ENCODE data around the gene CAMK1D.
"Not testable (repeated sequence)": the region's sequence is repeated elsewhere in the genome, so short reads cannot be mapped to it uniquely, and the experiment has no call there.

Gene CAMK1D

DNA sequence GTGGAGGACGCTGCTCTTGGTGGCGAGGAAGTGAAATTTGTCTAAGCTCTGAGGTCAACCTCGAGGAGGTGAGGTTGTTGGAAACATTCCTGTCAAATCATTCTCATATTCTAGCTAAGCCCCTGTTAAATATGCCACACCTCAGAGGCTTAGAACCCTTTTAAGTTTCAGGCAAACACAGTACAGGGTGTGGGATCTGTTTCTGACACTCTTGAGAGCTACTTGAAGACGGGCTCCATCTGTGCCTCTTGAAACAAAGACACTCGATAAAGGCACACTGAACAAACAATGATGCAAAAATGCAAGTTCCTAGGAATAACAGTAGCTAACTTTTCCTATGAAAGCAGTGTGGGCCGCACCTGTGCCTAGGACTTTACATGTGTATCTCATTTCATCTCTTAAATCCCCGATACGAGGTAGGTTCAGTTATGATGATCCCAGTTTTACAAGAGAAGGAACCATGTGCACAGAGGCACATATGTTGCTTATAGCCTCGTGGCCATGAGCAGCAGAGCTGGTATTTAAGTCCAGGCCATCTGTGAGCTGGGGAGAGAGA, 352.9 kb downstream of the CAMK1D start:
- no peak for DNase-seq (ENCODE audit: low read depth)

DNA sequence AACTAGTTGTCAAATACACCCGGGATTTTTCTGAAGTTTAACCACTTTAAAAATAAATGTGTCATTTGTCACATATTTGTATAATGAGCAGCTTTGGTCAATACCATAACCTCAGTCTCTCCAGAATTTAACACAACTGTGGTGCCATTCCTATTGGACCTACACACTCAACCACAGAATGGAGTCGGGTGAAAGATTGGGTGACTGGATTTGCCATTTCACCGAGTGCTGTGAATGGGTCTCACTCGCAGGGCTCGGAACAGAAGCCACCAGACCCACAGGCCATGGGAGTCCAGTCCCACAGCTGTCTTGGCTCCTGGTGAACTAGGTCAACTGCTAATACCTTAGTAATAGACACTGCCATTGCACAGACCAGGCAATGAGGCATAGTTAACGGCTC, 353.8 kb downstream of the CAMK1D start:
- no peak for DNase-seq (ENCODE audit: low read depth)

DNA sequence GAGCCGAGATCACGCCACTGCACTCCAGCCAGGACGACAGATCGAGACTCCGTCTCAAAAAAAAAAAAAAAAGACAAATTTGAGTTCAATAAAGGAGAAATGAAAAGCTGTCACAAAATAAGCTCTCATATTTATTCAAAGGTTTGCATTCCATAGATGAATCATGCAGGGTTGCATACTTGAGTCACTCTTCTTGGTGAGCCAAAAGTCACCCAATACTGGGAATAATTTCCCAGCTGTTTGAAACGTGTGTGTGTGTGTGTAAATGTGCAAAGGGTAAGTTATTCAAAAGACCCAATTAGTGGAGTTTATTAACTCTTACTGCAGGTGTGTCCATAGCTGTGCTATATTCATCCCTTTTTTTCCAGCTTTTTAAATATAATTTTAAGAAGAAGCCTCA, 354.5 kb downstream of the CAMK1D start:
- DNase-seq (ENCODE audit: low read depth) = no peak

GRCh38 chr10:12704488-12704887, 355.1 kb downstream of the CAMK1D start:
- no peak for DNase-seq (ENCODE audit: low read depth)

- no peak for DNase-seq (ENCODE audit: low read depth)
These were observed 356.6 kb downstream of the CAMK1D start for GRCh38 chr10:12705943-12706342.

- no peak for DNase-seq (ENCODE audit: low read depth)
These were observed 358.3 kb downstream of the CAMK1D start for GRCh38 chr10:12707461-12708185.

DNA sequence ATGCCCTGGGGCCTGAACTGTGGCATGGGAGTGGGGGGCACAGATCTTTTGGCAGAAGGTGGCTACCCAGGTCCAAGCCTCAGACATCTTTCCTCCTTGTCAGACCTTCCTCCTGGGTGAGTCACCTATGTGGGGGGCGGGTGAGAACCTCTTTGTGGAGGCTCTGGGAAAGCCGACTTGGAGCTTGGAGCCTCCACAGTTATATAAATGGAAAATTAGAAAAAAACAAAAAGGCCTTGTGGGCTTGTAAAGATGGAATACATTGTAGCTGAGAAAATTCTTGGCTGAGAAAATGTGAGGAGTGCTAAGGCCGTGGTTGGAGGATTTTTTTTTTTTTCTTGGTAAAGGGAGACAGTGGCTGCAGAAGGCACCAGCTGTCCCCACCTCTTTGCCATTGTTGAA, 359.7 kb downstream of the CAMK1D start:
- DNase-seq (ENCODE audit: low read depth) = no peak

DNA sequence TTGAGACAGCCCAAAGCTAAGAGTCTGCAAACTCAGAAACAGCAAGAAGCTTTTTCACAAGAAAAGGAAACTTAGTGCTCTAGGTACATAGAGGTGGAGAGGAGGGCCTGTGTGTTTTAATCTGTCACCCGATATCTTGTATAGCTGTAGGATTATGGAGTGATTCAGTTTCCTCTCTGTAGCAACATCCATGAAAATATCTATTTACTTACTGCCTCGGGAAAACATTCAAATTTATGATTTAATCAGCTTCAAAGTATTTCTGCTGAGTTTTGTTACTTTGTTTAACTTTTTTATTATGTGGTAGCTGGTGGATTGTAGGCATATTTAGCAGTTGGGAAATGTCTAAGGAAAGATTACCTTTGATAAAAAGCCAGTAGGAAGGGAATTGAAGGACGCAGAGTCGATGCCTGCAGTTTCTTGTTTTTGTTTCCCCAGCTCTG, 360.2 kb downstream of the CAMK1D start:
- no peak for DNase-seq (ENCODE audit: low read depth)

GRCh38 chr10:12710157-12710556, 360.8 kb downstream of the CAMK1D start:
- DNase-seq (ENCODE audit: low read depth) = no peak

- peak; percentile 68 for DNase-seq (ENCODE audit: low read depth)
These were observed 361.4 kb downstream of the CAMK1D start for GRCh38 chr10:12710594-12711349.

DNA sequence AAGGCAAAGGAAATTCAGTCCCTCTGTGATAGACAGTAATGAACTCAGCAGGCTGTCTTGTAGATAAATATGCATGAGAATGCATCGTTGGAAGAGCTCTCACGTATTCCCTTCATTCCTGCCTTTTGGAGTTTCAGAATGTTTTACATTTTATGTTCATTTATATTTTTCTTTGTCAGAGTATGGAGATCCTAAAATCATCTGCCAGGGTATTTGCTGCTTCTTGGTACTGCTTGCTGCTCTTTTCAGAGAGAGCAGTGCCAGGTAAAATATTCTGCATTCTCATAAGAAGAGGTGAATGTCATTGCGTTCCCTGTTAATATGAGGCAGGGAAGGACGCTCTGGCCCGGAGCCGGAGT, 362.0 kb downstream of the CAMK1D start:
- DNase-seq (ENCODE audit: low read depth) = no peak

DNA sequence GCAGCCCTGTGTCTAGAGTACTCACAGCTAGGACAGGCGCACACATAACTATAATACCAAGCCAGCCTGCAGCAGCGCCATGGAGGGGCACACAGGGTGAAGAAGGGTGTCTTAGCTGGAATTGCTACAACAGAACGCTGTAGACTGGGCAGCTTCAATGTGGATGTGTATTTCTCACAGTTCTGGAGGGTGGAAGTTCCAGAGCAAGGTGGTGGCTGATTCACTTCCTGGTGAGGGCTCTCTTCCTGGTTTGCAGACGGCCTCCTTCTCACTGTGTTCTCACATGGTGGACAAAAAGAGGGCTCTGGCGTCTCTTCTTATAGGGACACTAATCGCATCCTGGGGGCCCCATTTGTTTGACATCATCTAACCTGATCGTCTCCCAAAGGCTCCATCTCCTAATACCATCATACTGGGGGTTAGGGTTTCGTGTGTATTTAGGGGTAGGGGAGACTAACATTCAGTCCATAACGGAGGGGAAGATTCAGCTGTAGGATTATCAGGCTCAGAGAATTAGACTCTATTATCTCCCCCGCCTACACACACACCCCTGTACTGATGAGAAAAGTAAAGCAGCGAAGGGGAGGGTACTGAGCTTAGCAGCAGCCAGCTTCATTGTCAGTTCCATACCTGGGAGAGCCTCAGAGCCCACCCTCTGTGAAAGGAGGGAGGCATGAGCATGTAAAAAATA, 363.1 kb downstream of the CAMK1D start:
- no peak for DNase-seq (ENCODE audit: low read depth)

DNA sequence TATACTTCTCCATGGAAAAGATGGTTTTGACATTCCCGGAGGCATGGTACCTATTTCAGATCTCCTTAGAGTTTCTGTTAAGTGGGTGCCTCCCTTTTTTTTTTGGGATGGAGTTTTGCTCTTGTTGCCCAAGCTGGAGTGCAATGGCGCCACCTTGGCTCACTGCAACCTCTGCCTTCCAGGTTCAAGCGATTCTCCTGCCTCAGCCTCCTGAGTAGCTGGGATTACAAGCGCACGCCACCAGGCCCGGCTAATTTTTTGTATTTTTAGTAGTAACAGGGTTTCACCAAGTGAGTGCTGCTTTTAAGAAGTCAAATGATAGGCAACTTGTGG, 363.6 kb downstream of the CAMK1D start:
- DNase-seq (ENCODE audit: low read depth) = not testable (repeated sequence)

- DNase-seq (ENCODE audit: low read depth) = no peak
These were observed 366.7 kb downstream of the CAMK1D start for GRCh38 chr10:12716042-12716441.

- no peak for DNase-seq (ENCODE audit: low read depth)
These were observed 368.8 kb downstream of the CAMK1D start for GRCh38 chr10:12717981-12718707.

DNA sequence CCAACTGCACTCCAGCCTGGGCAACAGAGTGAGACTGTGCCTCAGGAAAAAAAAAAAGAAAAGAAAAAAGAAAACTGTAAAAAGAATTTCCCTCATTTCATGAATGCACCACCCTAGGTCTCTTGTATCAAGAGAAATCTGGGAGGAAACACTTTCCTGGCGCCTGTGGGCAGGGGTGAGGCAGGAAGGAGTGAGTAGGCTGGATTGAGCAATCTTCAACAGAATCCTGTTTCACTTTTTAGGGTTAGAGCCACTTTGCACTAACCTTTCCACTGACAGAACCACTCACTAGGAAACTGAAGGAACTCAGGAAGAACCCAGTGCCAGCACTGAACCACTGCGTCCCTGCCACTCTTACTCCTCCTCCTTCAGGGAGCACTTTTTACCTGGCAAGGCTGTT, 370.0 kb downstream of the CAMK1D start:
- no peak for DNase-seq (ENCODE audit: low read depth)

DNA sequence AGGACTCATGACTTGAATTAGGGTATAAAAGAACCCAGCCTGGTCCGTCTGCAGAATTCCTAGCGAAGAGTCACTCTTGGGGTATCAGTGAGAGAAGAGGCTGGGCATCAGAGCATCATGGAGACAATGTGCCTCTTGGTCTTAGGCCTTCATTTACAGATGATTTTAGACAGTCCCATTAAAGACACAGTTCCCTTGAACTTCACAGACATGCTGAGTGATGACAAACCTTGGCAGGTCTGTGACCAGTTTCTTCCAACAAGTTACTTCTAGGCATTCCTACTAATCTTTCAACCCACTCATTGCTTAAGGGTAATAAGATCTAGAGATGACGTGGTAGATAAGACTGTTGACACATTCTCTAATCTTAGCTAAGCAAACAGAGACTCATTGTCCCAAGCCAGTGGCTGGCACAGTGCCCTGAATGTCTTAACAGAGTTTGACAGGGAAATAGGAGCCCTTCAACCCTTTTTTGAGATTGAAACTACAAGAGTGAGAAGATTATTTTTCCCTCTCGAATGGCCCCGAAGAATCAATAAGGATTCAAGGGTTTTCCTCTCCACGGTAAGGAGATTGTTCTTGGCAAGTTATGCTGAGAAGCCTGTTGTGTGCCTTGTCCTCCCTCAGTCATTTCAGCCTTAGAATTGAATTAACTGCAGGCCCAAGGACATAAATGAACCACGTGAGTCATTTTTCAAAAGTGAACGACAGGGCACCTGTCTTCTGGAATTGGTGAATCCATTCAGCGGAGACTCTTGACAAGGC, 371.1 kb downstream of the CAMK1D start:
- DNase-seq (ENCODE audit: low read depth) = no peak

- no peak for DNase-seq (ENCODE audit: low read depth)
These were observed 372.0 kb downstream of the CAMK1D start for GRCh38 chr10:12721334-12721733.

- DNase-seq (ENCODE audit: low read depth) = no peak
These were observed 373.9 kb downstream of the CAMK1D start for GRCh38 chr10:12723220-12723619.

- DNase-seq (ENCODE audit: low read depth) = no peak
These were observed 375.6 kb downstream of the CAMK1D start for GRCh38 chr10:12724807-12725579.

DNA sequence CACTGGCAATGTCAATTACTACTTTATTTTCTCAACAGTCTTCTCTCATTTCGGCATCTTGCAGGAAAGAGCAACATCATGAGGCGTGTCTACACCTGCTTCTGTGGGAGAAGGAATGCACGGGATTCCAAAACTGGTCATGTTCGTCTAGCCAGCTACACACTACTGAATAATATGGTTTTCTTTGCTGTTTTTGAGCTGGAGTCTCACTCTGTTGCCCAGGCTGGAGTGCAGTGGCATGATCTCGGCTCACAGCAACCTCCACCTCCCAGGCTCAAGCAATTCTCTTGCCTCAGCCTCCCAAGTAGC, 376.2 kb downstream of the CAMK1D start:
- DNase-seq (ENCODE audit: low read depth) = not testable (repeated sequence)

Measured in activated T-cell treated with anti-CD3 and anti-CD28 coated beads for 1 hour (primary cell).